H1 (cell line): Measurements from ENCODE around the gene MAPKAPK2. TPM values are rescaled to one million over a fixed set of nuclear protein-coding genes. Genes with fewer than 3 reads are reported as not detected.

Source experiments
- CTCF ChIA-PET: fragments of 300-600 bp; sonication (Branson Sonifier 250); formaldehyde crosslinking; loops from one replicate; lab custom pipeline; 2021; ENCODE audit not compliant: partially characterized antibody; lab: Charles Lee
- POLR2A ChIA-PET: fragments of 300-600 bp; sonication (Branson Sonifier 250); formaldehyde crosslinking; loops from one replicate; lab custom pipeline; 2021; ENCODE audit warnings: inconsistent platforms; ENCODE audit not compliant: partially characterized antibody; lab: Charles Lee
- DNase-seq, 2 experiments: peaks; one replicate each; pipeline versions ENCODE4 v3.0.0 to v3.0.0-alpha.2; 2010 to 2022; ENCODE audit warnings: low spot score in 2 of 2, low read depth in 1 of 2, mixed read lengths in 1 of 2
- FAIRE-seq: peaks from 2 replicates; lab custom pipeline; 2011; peaks lifted over from hg19 to GRCh38; lab: Jason Lieb, UNC
- H2AFZ ChIP-seq: 2 replicates; pipeline ENCODE4 v1.8.1; 2012; ENCODE audit warnings: low read length, inconsistent platforms
- H2AK5ac ChIP-seq: 2 replicates; pipeline ENCODE4 v1.6.1; 2013; ENCODE audit warnings: low read depth, low read length
- H2BK120ac ChIP-seq: replicated peaks from 2 replicates; pipeline ENCODE3; 2013; ENCODE audit warnings: low read depth, low read length, inconsistent platforms
- H2BK12ac ChIP-seq: 2 replicates; pipeline ENCODE4 v1.6.1; 2013; ENCODE audit warnings: low read depth, low read length
- H2BK15ac ChIP-seq: 2 replicates; pipeline ENCODE4 v1.6.1; 2013; ENCODE audit warnings: low read length
- H2BK20ac ChIP-seq: 2 replicates; pipeline ENCODE4 v1.6.1; 2013; ENCODE audit warnings: low read length
- H2BK5ac ChIP-seq: 2 replicates; pipeline ENCODE4 v1.6.1; 2013; ENCODE audit warnings: low read depth, low read length
- H3K14ac ChIP-seq: 2 replicates; pipeline ENCODE4 v1.6.1; 2013; ENCODE audit warnings: inconsistent platforms; ENCODE audit not compliant: insufficient read length
- H3K18ac ChIP-seq: 2 replicates; pipeline ENCODE4 v1.6.1; 2013; ENCODE audit warnings: low read length; ENCODE audit errors: extremely low read depth
- H3K23ac ChIP-seq: 2 replicates; pipeline ENCODE4 v1.6.1; 2013; ENCODE audit warnings: inconsistent platforms; ENCODE audit not compliant: insufficient read length
- H3K23me2 ChIP-seq: 2 replicates; pipeline ENCODE4 v1.6.1; 2013; ENCODE audit warnings: low read depth, low read length
- H3K27ac ChIP-seq: 2 replicates; pipeline ENCODE4 v1.6.1; 2011; ENCODE audit warnings: low read depth, low read length, inconsistent platforms
- H3K27me3 ChIP-seq, 4 experiments: replicated peaks in 1 of 4; 1 replicate in 1 of 4; 2 replicates in 3 of 4; pipeline versions ENCODE4 v1.6.1 to v1.8.1; 2011 to 2013; ENCODE audit warnings: low read length in 3 of 4, mild to moderate bottlenecking in 3 of 4, inconsistent platforms in 2 of 4, mixed read lengths in 2 of 4, moderate library complexity in 1 of 4; ENCODE audit not compliant: control insufficient read depth in 3 of 4, insufficient read depth in 3 of 4; ENCODE audit errors: extremely low read depth in 1 of 4
- H3K36me3 ChIP-seq, 4 experiments: 2 replicates each; pipeline versions ENCODE4 v1.6.1 to v1.8.1; 2011 to 2013; ENCODE audit warnings: mild to moderate bottlenecking in 4 of 4, low read length in 3 of 4, moderate library complexity in 2 of 4, control low read depth in 1 of 4, inconsistent platforms in 1 of 4; ENCODE audit not compliant: insufficient read depth in 4 of 4, control insufficient read depth in 2 of 4
- H3K4ac ChIP-seq: replicated peaks from 2 replicates; pipeline ENCODE3; 2013; ENCODE audit warnings: low read length, low read depth, mixed read lengths, inconsistent platforms; ENCODE audit not compliant: insufficient read length
- H3K4me1 ChIP-seq, 4 experiments: replicated peaks in 1 of 4; 1 replicate in 1 of 4; 2 replicates in 3 of 4; pipeline versions ENCODE4 v1.6.1 to v1.8.1; 2011 to 2013; ENCODE audit warnings: low read length in 3 of 4, inconsistent platforms in 2 of 4, mixed read lengths in 1 of 4; ENCODE audit not compliant: insufficient read depth in 4 of 4, control insufficient read depth in 3 of 4
- H3K4me2 ChIP-seq, 2 experiments: 2 replicates each; pipeline versions ENCODE4 v1.6.1 to v1.8.1; 2011 to 2013; ENCODE audit warnings: low read depth in 2 of 2, low read length in 2 of 2, control low read depth in 1 of 2, inconsistent platforms in 1 of 2, mild to moderate bottlenecking in 1 of 2; ENCODE audit not compliant: insufficient read depth in 1 of 2
- H3K4me3 ChIP-seq, 4 experiments: fragments of 200-600, 300-600 bp in 1 of 4; sonication (generic), shearing (Covaris generic), sonication (Bioruptor Twin) in 1 of 4; 2 replicates each; pipeline versions ENCODE4 v1.5.1 to v1.8.1; 2011 to 2016; ENCODE audit warnings: low read length in 4 of 4, low read depth in 3 of 4, control low read depth in 2 of 4, inconsistent platforms in 2 of 4, mild to moderate bottlenecking in 2 of 4, mixed read lengths in 1 of 4, moderate library complexity in 1 of 4; ENCODE audit not compliant: insufficient read depth in 2 of 4; ENCODE audit errors: extremely low read depth in 1 of 4
- H3K56ac ChIP-seq: replicated peaks from 2 replicates; pipeline ENCODE3; 2013; ENCODE audit warnings: low read depth, mild to moderate bottlenecking, mixed read lengths, low read length, inconsistent platforms; ENCODE audit not compliant: insufficient read length
- H3K79me1 ChIP-seq: 2 replicates; pipeline ENCODE4 v1.6.1; 2013; ENCODE audit warnings: low read depth, low read length, control low read depth
- H3K79me2 ChIP-seq, 2 experiments: 2 replicates each; pipeline versions ENCODE4 v1.6.1 to v1.8.1; 2012 to 2013; ENCODE audit warnings: low read length in 2 of 2, mild to moderate bottlenecking in 2 of 2, inconsistent platforms in 1 of 2; ENCODE audit not compliant: insufficient read depth in 2 of 2, control insufficient read depth in 1 of 2
- H3K9ac ChIP-seq, 4 experiments: replicated peaks in 1 of 4; 1 replicate in 1 of 4; 2 replicates in 3 of 4; pipeline versions ENCODE4 v1.6.1 to v1.8.1; 2011 to 2013; ENCODE audit warnings: low read depth in 3 of 4, low read length in 3 of 4, control low read depth in 2 of 4, mild to moderate bottlenecking in 2 of 4, moderate library complexity in 2 of 4, inconsistent platforms in 1 of 4; ENCODE audit errors: extremely low read depth in 1 of 4
- H3K9me3 ChIP-seq, 2 experiments: 2 replicates each; pipeline versions ENCODE4 v1.6.1 to v1.8.1; 2012 to 2013; ENCODE audit warnings: mild to moderate bottlenecking in 2 of 2, moderate library complexity in 2 of 2, control low read depth in 1 of 2, inconsistent platforms in 1 of 2, low read depth in 1 of 2, low read length in 1 of 2, mixed read lengths in 1 of 2; ENCODE audit not compliant: insufficient read depth in 2 of 2
- H4K20me1 ChIP-seq, 2 experiments: replicated peaks in 1 of 2; 2 replicates each; pipeline versions ENCODE3 to v1.8.1; 2011 to 2013; ENCODE audit warnings: inconsistent platforms in 2 of 2, low read length in 2 of 2, mild to moderate bottlenecking in 1 of 2; ENCODE audit not compliant: insufficient read depth in 2 of 2, control insufficient read depth in 1 of 2
- H4K5ac ChIP-seq: 2 replicates; pipeline ENCODE4 v1.6.1; 2013; ENCODE audit warnings: low read length, low read depth, mixed read lengths, inconsistent platforms; ENCODE audit not compliant: insufficient read length
- H4K8ac ChIP-seq: 2 replicates; pipeline ENCODE4 v1.8.0; 2013; ENCODE audit warnings: mild to moderate bottlenecking, moderate library complexity, low read length, inconsistent platforms; ENCODE audit not compliant: insufficient read depth; ENCODE audit errors: extremely low read depth
- H4K91ac ChIP-seq: replicated peaks from 2 replicates; pipeline ENCODE3; 2013; ENCODE audit warnings: low read length, mixed read lengths, inconsistent platforms; ENCODE audit not compliant: insufficient read length
- EGR1 ChIP-seq: IDR thresholded peaks from 2 replicates; pipeline ENCODE4 v1.6.1; 2011; ENCODE audit warnings: low read depth, low read length, borderline replicate concordance
- EZH2 ChIP-seq: fragments of 200-600 bp; sonication (generic); IDR thresholded peaks from 2 replicates; pipeline ENCODE4 v1.7.1; 2012; ENCODE audit warnings: low read depth, mild to moderate bottlenecking, moderate library complexity, low read length, inconsistent platforms; ENCODE audit not compliant: severe bottlenecking
- GABPA ChIP-seq: IDR thresholded peaks from 2 replicates; pipeline ENCODE4 v1.6.1; 2011; ENCODE audit warnings: mild to moderate bottlenecking, low read length, moderate library complexity, borderline replicate concordance; ENCODE audit not compliant: insufficient read depth
- HDAC6 ChIP-seq: IDR thresholded peaks from one replicate; pipeline ENCODE4 v1.7.1; 2012; ENCODE audit warnings: low read depth, mild to moderate bottlenecking, inconsistent platforms, low read length, moderate library complexity
- PHF8 ChIP-seq: fragments of 200-600 bp; sonication (generic); conservative IDR thresholded peaks from 2 replicates; pipeline ENCODE4 v1.7.1; 2012; ENCODE audit warnings: low read depth, mild to moderate bottlenecking, inconsistent platforms, low read length, moderate library complexity
- SP1 ChIP-seq: IDR thresholded peaks from 2 replicates; pipeline ENCODE4 v1.6.1; 2011; ENCODE audit warnings: low read depth, low read length
- SP2 ChIP-seq: IDR thresholded peaks from 2 replicates; pipeline ENCODE4 v1.6.1; 2012; ENCODE audit warnings: mild to moderate bottlenecking, low read length, inconsistent platforms
- SP4 ChIP-seq: IDR thresholded peaks from 2 replicates; pipeline ENCODE4 v1.6.1; 2012; ENCODE audit warnings: low read length, inconsistent platforms
- TAF1 ChIP-seq: IDR thresholded peaks from 2 replicates; pipeline ENCODE4 v1.6.1; 2011; ENCODE audit warnings: mild to moderate bottlenecking, low read depth, low read length
- WGBS, 2 experiments: shearing (Covaris generic) in 1 of 2; methylation state at CpG; one replicate each; pipeline versions ENCODE4 v1.1.6 to v1.1.7; 2013 to 2015; ENCODE audit warnings: low lambda C conversion rate in 2 of 2, mixed read lengths in 2 of 2, inconsistent platforms in 1 of 2, low coverage in 1 of 2, missing lambda C conversion rate in 1 of 2; ENCODE audit not compliant: insufficient replicate concordance in 2 of 2, insufficient coverage in 1 of 2, insufficient read length in 1 of 2; ENCODE audit errors: extremely low coverage in 1 of 2, missing lambda C conversion rate in 1 of 2; 5-methylcytosine and 5-hydroxymethylcytosine counted together
- polyA plus RNA-seq, 7 experiments: library from polyadenylated mRNA; depleted of rRNA in 3 of 7; stranded (reverse) in 5 of 7; unstranded in 2 of 7; fragments of >200 nt in 5 of 7; fragments of 200-250 nt in 2 of 7; gene quantifications; 1 replicate in 5 of 7; 2 replicates in 1 of 7; 4 replicates in 1 of 7; pipeline versions ENCODE4 v1.2.1 to v1.2.3, GENCODE V29; 2011 to 2013; ENCODE audit warnings: missing spikeins in 2 of 7, mixed read lengths in 2 of 7
- total RNA-seq: library from RNA; stranded (reverse); fragmentation: NEBNext Ultra II Directional; extraction: Animal tissue kit (Norgen Biotek cat#: 25700); gene quantifications from 2 replicates; pipeline ENCODE4 v1.2.1, GENCODE V29; 2021
- TF ChIP-seq, protein P1 (sequence below): IDR thresholded peaks from 2 replicates; pipeline ENCODE4 v1.6.1; 2012; ENCODE audit warnings: inconsistent platforms

MAPKAPK2 gene
- total and polyA plus RNA-seq, 2 of the 8 experiments (the other 6 are each of a cell fraction or from before 2014, with no cell fraction given): 27.5 to 44.9 TPM

DNA sequence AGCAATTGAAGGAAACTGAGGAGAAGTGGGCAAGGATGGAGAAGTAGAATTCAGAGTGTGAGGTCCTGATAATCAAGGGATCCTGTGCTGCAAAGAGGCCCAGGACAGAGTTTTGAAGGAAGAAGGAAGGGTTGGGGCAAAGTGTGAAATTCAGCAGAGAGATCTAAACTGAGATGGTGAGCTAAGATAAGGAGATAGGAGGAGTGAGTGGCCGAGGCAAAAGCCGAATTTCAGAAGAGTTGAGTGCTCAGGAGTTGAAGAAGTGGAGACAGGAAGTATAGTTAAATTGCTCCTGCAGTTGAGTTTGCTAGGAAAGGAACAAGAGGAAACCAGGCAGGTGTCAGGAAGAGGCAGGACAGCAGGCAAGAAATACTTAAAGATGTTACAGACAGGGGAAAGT is 16.4 kb upstream of the MAPKAPK2 start:
- H3K14ac ChIP-seq: no peak overlapping the region
- DNase-seq (no peak), FAIRE-seq (no peak)
- no peak overlapping the region for H4K5ac ChIP-seq
- CTCF ChIA-PET: interaction anchor here (1.2 to 23.8 kb wide), 11 partner anchors 8 to 243 kb away, joined by 3 to 666 read pairs (median 6); partner anchors contain the start of genes DYRK3 and EIF2D
- H3K4me3 ChIP-seq: no peak overlapping the region
- TF ChIP-seq HDAC6: no peak
- TF ChIP-seq PHF8: no peak
- no peak for TF ChIP-seq EGR1
- TF ChIP-seq SP2: no peak
- no peak for TF ChIP-seq GABPA
- no peak for TF ChIP-seq SP1
- no peak for TF ChIP-seq TAF1
- TF ChIP-seq SP4: no peak
- TF ChIP-seq, protein P1, sequence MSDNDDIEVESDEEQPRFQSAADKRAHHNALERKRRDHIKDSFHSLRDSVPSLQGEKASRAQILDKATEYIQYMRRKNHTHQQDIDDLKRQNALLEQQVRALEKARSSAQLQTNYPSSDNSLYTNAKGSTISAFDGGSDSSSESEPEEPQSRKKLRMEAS: no peak
- no peak for TF ChIP-seq EZH2
- POLR2A ChIA-PET: interaction anchor here (1.7 kb wide), 1 partner anchor 34 kb away, joined by 4 read pairs; no protein-coding TSS in a partner anchor
- H4K20me1 ChIP-seq: no peaks in the 10 kb centered on the region
- no peaks in the 10 kb centered on the region for H3K79me2 ChIP-seq
- H3K4me1 ChIP-seq: peaks cover under 1 to 13% (median 4%) of the 10 kb centered on the region in 4 experiments; a peak in 5 of 7 replicates
- no peak overlapping the region for H2BK5ac ChIP-seq
- H3K4ac ChIP-seq: no peak overlapping the region
- no peak overlapping the region for H3K18ac ChIP-seq
- no peak overlapping the region for H2BK15ac ChIP-seq
- H3K23ac ChIP-seq: no peak overlapping the region
- H4K91ac ChIP-seq: no peak overlapping the region
- no peaks in the 10 kb centered on the region for H3K9me3 ChIP-seq
- H2AK5ac ChIP-seq: no peak overlapping the region
- no peak overlapping the region for H2BK120ac ChIP-seq
- 89% methylated on average over 2 of the region's 2 CpGs; no CpG with 5 or more reads in 1 of the 2 experiments for WGBS, 2 experiments
- no peaks in the 10 kb centered on the region; the same call in 1 of the 2 replicates for H3K23me2 ChIP-seq
- H3K27ac ChIP-seq: no peak overlapping the region
- H2BK12ac ChIP-seq: no peak overlapping the region
- H3K56ac ChIP-seq: no peak overlapping the region
- no peaks in the 10 kb centered on the region for H3K36me3 ChIP-seq
- no peak overlapping the region for H3K9ac ChIP-seq
- no peaks in the 10 kb centered on the region for H3K79me1 ChIP-seq
- no peak overlapping the region for H4K8ac ChIP-seq
- no peak overlapping the region for H3K4me2 ChIP-seq
- peaks cover 0 to 7% (median 3%) of the 10 kb centered on the region in 4 experiments; a peak in 4 of 7 replicates for H3K27me3 ChIP-seq
- no peak overlapping the region for H2AFZ ChIP-seq
- H2BK20ac ChIP-seq: no peak overlapping the region
